Stimulated activated CD4-positive, alpha-beta T cell treated with anti-CD3 and anti-CD28 coated beads, Interleukin-2, amount 100 ng/mL, for 24 hours (primary cell): ENCODE measurements around the gene GLDC.
"Not testable (repeated sequence)": the region's sequence is repeated elsewhere in the genome, so short reads cannot be mapped to it uniquely, and the experiment has no call there.

Experiments used
- DNase-seq, 2 donors: peaks; one replicate each; pipeline ENCODE4 v3.0.0-alpha.2; 2020

Gene GLDC

DNA sequence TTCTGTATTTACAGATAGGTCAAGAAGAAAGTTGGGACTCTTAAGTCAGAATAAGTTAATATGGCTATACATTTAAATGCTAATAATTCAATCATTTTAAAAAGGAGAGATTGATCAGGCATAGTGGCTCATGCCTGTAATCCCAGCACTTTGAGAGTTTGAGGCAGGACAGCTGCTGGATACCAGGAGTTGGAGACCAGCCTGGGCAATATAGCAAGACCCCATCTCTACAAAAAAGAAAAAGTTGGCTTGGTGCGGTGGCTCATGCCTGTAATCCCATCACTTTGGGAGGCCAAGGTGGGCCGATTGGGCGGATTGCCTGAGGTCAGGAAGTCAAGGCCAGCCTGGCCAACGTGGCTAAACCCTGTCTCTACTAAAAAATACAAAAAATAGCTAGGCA is 15.0 kb upstream of the GLDC start:
- no peak for DNase-seq

DNA sequence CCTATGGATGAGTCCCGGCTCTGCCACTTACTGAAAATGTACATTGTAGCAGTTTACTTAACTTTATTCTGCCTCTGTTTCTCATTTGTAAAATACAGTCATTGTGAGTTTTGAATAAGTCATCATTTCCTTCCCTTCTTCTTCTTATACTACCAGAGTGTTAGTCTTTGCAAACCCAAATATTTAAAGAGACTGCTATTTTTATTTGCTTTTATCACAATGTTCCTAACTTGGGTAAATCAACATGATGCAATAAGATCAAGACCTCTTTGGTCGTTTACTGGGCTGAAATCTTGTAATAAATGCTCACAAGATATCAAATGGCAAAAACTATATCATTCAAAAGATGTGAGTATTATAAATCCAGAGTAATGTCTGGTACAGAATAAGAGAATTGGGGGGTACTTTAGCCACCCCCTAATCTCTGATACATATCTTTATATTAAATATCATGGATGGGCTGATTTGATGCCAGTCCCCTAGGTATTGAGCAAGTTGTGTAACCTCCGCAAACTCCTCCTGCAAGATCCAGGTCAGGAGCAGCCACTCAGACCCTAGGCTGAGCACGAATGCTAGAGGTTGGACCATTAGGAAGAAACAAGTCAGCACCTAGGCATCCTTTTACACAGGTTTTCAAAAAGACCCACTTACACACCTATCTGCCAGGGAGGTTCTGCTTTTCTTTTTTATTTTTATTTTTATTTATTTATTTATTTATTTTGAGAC is 13.3 kb upstream of the GLDC start:
- no peak for DNase-seq

DNA sequence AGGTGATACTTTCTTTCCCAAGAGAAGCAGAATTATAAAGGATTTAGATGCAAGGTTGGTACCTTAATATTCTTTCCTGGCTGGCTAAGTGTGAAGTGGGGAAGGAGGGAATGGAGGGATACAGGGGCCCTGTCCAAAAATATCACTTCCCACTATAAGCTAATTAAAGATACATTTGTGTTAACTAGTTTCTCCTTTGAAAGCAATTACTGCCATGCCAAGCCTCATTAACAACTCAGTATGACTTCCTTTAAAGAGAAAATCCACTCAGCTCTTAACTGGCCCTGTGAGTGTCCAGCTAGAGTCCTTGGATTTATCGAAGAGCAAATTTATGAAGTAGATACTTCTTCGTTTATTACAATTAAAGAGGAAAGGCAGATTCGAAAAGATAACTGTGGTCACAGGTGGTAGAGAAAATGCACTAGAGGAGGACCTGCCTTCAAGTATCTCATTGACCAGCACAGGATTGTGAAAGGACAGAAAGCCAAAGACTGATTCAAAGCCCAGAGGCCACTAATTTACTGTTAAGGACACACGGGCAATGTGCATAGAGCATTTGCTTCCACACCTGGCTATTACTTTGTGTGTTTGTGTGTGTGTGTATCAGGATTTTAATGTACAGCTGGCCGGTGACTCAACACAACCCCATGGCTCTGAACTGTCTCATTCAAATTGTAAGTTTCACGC is 11.2 kb upstream of the GLDC start:
- DNase-seq = no peak

DNA sequence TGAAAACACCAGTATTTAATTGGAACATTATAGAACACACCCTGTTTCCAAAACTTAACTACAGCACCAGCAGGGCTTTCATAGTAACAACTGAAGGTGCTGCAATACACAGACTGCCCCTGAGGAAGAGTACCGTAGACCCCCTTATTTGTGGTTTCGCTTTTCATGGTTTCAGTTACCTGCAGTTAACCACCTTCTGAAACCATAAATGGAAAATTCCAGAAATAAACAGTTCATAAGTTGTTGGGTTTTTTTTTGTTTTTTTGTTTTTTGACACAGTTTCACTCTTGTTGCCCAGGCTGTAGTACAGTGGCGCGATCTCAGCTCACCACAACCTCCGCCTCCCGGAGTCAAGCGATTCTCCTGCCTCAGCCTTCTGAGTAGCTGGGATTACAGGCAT is 9.5 kb upstream of the GLDC start:
- no peak for DNase-seq

DNA sequence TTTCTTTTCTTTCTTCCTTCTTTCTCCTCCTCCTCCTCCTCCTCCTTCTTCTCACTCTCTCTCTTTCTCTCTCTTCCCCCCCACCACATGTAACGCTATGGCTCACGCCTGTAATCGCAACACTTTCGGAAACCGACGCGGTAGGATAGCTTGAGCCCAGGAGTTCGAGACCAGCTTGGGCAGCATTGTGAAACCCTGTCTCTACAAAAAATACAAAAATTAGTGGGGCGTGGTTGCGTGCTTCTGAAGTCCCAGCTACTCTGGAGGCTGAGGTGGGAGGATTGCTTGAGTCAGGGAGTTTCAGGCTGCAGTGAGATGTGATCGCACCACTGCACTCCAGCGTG is 736 bp upstream of the GLDC start:
- peak; percentile 35 to 36 for DNase-seq

DNA sequence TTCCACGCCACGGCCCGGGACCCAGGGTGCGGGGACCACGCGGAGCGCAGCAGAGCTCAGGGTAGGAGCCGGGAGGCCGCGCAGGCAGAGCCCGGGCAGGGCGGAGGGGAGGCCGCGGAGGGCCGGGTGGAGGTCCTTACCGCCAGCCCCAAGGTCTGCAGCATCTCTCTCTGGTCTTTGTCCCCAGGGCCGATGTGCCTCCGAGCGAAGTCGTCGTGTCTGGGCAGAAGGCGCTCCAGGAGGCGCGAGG is 499 bp downstream of the GLDC start:
- peak in 1 of 2 donors; percentile 29 for DNase-seq

DNA sequence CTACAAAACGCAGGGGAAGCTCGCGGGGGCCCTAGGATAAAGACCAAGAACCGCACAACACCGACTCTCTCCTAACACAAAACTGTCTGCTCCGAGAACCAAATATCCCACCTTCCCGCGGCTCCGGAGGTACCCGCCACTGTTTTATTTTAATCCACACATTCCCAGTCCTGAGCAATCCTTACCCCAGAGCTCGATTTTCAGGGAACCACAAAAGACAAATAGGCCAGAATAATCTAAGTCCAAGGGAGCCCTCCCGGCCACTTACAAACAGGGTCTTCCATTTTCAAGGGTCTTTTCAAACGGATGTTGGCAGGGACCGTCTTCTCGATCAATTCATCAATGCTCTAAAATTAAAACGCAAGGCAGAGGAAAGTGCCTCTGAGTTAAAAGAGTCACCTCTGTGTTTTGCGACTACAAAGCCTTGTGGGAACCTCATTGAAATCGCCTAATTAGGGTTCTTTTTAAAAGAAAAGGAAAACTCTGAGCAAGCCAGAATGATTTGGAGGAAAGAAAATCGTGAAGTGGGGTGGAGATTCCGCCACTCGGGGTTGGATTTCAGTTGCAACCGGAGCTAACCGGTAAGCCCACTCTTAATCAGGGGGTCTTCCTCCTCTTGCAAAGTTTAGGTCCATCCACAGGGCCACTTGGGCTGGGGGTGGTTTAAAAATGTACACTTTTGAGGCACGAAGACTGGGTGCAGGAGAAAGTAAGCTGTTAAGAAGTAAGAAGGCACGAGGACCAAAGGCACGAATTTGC is 1.0 kb downstream of the GLDC start:
- DNase-seq = no peak

DNA sequence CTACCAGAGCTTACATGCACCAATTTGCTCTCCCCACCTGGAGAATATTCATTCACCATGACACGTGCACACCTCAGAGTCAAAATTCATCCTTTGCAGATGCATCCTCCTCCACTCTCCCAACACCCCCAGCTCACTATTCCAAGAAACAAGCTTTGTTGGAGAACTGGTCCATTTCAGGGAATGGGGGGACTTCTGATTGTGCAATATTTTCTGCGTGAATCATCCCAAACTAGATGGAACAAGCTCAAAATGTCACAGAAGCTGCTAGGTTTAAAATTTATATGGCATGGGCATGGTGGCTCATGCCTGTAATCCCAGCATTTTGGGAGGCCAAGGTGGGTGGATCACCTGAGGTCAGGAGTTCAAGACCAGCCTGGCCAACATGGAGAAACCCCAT is 3.6 kb downstream of the GLDC start:
- no peak for DNase-seq

DNA sequence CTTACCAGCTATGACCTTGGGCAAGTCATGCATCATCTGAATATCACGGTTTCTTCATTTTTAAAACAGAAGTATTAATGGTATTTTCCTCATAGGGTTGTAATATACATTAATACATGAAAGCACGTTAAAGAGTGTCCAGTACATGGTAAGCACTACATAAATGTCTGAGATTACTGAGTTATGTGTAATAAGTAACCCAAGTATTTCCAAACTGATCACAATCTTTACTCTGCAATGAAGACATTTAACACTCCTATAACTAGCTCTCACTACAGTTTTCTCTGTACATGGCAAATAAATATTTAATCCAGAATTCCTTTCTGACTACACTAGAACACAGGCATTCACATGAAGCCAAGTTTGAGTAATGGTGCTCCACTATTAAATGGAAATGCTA is 4.0 kb downstream of the GLDC start:
- no peak for DNase-seq

DNA sequence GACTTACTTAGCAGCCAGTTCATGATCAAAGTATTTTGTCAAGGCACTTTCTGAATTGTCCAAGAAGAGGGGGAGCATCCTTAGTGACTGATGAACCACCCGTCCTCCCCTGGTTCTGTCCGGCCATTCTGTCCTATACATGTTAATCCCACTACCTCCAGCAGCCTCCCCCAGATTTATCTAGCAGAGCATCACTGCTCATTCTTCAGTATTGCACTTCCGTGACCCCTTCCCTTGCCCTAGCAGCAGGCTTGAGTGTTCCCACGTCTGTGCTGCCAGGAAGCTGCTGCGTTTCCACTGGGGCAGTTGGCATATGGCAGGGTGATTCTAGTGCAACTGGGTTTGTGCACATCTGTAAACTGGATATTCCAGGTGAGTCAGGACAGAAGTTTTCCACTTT is 4.5 kb downstream of the GLDC start:
- no peak for DNase-seq

DNA sequence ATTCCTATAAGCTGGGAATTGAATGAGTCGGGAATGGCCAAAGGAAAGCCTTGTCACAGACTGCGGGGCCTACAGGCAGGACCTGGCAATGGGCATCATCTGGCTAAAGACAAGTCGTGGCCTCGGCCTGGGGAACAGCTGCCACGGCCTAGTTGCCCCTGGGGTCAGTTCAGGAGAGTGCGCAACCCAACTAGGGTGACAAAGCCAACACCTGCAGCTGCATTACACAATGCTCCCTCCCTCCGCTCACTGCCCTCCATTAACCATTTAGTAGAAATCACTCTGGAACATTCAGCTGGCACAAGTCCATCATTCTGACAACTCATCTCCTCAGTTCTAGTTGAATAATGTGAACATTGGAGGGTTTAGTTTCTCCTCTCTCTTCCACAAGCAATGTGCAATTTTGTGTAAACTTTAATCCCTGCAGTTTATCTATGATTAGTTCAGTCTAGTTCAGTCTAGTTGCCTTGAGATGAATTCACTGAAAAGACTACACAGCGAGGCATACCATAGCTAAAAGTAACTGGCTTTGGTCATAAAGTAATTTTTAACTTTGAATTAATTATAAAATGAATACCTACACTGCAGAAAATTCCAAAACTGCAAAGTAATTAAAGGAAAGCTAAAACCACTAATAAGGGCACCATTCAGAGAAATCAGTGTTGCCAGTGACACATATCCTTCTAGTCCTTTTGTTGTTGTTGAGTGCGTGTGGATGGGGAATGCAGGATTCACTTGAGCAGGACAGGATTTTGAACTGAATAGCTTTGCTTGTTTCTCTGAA is 5.1 kb downstream of the GLDC start:
- no peak for DNase-seq

DNA sequence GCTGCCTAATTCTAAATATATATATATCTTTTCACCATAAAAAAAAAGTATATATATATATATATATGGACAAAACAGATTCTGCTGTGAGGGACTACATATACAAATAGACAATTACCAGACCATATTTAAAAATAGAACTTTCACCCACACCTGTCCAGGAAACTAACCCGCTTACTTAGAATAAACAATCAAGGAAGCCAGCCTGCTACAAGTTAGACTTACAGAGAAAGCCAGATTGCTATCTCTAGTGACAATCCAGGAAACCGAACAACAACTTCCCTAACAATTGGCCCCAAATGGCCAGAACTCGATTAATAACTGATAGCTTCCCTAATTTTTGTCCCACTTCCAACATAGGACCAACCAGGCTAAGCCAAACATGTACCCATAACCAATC is 5.9 kb downstream of the GLDC start:
- no peak for DNase-seq

DNA sequence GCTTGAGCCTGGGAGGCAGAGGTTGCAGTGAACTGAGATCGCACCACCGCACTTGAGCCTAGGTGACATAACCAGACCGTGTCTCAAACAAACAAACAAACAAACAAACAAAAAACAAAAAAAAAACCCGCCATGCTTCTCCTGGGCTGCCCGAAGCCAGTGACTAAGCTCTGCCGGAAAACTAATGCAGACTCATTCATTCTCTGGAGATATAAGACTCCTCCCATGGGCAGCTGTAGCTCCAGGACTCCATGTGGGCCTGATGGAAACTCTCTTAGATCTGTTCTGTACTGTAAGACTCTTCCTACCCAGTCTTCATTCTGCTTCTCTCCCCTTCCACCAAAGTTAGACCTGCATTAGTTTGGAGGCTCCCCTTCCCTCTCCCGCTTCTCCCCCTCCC is 11.1 kb downstream of the GLDC start:
- DNase-seq = no peak

DNA sequence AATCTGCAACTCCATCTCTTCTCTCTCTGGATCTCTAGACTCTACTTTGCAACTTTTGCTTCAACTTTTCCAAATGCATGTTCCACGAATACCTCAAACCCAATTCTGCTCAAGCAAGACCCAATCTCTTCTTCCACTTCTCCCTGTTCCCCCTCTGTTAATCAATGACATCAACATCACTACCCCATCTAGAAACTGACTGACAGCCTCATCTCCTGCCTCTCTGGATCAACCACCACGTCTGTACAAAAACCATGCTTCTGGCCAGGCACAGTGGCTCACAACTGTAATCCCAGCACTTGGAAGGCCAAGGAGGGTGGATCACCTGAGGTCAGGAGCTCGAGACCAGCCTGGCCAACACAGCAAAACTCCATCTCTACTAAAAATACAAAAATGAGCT is 12.2 kb downstream of the GLDC start:
- DNase-seq = no peak

DNA sequence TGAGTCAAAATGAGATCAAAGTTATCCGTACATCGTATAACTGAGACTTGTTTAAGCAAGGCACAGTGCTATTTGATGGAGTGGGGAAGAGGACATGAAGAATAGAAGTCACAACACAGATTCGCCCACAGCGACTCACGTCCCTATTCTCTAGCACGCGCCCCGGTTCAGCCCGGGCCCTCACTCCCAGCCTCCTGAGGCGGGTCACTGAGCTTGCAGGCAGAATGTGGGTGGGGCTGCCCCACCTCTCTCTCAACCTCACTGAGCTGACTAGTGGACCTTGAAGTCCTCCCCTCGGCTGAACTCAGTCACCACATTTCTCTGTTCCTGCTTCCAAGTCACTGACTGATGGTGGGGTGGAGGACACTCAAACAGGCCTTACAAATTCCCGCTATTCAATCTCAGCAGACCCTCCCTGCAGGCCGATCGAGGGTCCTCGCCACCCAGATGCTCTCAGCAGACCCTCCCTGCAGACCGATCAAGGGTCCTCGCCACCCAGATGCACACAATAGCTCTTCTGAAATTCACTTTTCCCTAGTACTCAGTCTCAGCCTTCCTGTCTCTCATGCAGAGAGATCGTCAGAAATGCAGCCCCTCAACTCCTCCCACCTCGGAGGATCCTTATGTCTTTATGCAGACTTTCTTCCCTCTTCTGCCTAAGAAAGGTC is 12.9 kb downstream of the GLDC start:
- no peak for DNase-seq

DNA sequence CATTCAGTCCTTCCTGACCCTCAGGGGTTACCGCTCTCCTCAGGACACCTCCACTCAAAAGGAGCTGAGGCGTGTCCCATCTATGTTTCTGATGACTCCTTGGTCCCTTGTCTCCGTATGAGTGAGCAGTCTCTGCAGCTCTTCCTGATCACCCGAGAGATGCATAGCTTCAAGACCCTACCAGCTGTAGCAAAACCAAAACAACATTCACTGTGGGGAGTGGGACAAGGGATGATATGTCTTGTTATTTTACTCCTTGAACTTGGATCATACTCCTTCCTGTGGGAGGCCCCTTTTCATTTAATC is 14.4 kb downstream of the GLDC start:
- DNase-seq = no peak

DNA sequence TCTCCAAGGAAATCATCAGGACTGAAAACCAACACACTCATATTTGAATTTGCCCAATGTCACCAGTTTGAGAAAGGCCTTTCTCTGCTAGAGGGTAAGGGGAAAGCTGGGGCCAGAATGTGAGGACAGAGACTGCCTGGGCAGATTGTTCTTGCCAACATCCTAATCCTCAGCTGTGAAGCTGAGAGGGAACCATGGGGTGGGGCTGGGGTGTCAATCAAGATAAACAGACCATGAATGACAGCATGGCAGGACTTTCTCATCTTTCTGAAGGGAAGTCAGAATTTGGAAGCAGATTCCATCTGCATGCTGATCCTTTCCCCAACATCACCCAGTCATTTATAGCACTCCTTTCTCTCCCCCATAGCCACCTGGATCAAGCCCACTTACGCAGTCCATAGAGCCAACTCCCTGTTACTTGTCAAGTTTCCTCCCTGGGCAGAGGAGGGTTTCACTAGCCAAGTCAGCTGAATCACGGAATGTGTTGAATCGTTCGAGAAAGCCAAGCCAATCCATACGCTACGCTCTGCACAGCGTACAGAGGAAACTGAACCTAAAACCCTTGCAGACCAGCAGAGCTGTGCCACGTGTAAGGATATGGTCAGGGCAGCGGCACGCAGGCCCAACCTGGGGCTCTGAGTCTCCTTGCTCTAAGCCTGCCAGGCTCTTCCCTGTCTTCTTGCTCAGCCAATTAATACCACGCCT is 14.9 kb downstream of the GLDC start:
- DNase-seq = no peak

DNA sequence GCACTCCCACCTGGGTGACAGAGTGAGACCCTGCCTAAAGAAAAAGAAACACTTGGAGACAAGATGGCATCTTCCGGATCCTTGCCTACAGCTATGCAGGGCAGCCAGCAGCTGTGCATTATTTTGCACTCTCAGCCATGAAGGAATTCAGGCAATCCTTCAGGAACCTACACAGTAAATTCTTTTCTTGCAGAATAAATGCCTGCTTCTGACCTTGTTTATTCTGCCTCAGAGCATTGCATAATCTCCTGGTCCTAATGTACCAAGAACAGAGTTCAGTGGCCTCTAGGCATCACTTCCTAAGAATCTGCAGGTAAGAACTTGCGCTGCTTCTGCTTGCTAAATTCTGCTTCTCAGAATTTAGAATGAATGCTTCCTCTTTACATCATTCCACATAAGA is 16.8 kb downstream of the GLDC start:
- no peak for DNase-seq

DNA sequence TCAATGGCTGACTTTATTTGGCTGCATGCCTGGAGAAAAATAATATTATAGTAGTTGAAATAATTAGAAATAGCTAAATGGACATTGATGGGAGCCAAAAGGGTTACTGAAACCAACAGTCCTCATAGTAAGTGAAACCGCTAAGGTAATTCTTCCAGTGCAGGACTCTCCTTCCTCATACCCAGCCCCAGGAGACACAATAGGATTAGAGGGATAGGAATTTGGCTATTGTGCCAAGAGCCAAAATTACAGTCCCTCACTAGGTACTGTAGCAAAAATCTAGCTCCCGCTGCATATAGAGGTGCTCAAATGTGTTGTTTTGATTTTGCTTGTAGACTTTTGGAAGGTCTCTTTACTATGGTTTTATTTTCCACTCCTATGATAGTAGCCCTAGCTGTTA is 20.2 kb downstream of the GLDC start:
- no peak for DNase-seq

DNA sequence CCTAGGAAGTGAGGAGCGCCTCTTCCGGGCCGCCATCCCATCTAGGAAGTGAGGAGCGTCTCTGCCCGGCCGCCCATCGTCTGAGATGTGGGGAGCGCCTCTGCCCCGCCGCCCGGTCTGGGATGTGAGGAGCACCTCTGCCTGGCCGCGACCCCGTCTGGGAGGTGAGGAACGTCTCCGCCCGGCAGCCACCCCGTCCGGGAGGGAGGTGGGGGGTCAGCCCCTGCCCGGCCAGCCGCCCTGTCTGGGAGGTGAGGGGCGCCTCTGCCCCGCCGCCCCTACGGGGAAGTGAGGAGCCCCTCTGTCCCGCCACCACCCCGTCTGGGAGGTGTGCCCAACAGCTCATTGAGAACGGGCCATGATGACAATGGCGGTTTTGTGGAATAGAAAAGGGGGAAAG is 22.7 kb downstream of the GLDC start:
- DNase-seq = not testable (repeated sequence)

DNA sequence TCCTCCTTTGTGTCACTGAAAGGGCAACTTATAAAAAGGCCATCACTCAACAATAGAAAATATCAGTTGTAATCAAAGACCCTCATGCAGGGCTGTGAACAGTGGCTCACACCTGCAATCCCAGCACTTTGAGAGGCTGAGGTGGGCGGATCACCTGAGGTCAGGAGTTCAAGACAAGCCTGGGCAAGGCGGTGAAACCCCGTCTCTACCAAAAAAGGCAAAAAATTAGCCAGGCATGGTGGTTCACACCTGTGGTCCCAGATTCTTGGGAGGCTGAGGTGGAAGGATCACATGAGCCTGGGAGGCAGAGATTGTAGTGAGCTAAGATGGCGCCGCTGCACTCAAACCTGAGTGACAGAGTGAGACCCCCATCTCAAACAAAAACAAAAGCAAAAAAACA is 24.7 kb downstream of the GLDC start:
- DNase-seq = no peak

DNA sequence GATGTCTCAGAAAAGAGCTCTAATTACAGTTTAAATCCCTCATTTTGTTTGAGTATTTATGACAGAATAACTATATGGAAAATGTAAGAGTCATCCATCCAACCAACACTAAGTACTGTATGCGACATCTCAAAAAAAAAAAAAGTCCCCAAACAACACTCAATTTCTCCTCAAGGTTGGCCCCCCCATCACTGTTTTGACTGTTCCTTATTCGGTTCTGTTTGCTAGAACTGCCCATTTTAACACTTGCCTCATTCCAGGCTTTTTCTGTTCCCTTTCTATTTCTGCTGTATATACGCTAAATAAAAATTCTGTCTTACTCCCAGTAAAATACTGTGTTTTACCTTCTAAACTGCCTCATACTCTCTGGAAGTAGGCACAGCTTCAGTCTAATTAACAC is 25.2 kb downstream of the GLDC start:
- no peak for DNase-seq

DNA sequence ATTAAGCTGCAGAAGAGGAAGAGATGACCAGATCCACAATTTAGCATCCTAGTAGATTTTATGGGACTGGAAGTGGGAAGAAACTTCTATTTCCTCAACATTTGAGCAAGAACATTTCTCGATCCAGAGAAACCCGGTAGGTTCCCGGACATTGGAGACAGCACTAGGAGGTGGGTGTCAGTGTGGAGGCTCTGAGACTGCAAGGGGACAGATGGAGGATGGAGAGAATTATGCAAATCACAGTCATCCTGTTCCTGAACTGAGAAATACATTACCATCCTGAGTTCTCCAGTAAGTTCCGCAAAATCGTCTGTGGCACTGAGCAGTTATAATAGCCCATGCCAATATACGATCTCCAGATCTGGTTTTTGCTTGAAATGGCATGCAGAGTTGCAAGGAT is 25.6 kb downstream of the GLDC start:
- DNase-seq = no peak
